HG03064 (cell line): ENCODE results near the gene SP140L.
A peak's percentile ranks its signal among the peaks of the same experiment; 100 is the strongest.
"Not testable (repeated sequence)": the region's sequence is repeated elsewhere in the genome, so short reads cannot be mapped to it uniquely, and the experiment has no call there.

Experiments used
- ATAC-seq: cut with Tn5 transposase; IDR thresholded peaks from one replicate; pipeline ENCODE4 v1.9.1; 2021; ENCODE audit warnings: low read depth; ENCODE audit not compliant: unreplicated experiment

SP140L gene

DNA sequence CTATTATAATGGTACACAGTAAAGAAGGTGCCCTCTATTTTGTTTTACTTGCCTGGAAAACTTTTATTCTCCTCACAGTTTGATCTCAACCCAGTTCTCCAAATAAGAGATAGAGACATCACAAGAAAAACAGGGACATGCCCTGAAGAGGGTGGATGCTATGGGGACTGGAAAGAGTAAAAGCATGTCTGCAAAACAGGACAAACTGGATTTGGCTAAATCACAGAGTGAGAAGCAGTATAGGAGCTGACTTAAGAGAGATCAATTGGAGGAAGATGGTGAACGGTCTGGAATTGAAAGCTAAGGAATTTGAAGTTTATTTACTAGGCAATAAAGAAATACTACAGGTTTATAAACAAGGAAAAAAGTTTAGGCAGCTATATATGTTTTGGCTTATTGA is 33.0 kb downstream of the SP140L start:
- ATAC-seq = no peak

DNA sequence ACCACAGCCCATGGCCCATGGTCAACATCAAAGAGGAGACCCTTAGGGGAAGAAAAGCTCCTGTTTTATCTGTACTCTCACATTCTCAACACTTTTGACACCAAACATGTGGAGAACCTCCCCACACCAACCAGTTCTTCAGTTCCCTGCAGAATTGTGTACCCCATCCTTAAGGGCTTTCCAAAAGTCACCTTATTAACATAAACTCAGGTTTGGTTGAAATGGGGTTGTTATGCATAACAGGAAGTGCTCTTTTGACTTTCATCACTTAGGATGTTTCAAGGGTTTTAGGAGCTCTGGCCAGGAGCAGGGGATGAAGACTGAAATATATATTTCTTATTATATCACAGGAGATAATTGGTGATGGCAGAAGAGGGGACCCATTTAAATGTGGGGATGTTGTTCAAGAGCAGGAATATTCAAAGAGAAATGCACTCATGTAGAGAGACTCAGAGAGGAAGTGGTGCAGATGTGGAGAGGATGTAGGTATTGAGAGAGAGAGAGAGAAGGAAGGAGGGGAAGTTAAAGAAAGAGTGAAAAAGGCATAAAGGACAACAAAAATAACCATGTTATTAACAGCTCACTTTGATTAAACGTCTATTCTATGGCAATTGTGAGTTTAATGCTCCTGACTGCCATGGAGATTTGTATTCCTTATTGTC is 35.2 kb downstream of the SP140L start:
- no peak for ATAC-seq

DNA sequence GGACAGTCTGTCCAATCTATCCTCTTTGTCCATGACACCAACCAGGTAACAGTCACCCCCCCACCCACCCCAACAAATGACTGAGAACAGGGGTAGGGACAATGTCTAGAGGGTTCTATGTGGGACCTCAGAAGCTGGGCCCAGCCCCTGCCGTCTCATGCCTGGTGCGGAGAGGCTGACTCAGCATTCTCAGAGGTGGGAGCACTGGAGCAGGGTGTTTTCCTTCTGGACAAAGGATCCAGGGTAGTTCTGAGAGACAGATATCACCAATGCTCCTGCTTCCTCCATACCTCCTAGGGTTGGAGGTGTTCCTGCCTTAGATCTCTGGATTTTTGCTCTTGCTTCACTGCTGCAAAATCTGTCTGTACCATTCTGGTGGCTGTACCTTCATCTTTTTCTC is 55.1 kb downstream of the SP140L start:
- no peak for ATAC-seq

DNA sequence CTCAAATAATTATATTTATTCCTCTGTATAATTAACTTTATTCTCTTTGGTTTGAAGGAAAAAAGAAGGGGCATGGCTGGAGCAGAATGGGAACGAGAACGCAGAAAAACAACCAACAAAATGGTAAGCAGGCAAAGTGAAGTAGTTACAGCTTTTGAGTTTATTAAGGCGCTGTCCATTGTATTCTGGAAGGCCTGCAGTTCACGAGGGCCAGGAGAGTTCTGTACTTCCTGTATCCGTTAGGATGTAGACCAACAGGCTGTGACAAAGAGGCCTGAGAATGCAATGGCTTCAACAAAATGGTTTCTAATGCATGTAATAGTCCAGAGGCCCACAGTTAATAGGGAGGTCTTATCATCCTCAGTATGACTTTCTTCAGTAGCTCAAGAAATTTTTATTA is 56.5 kb downstream of the SP140L start:
- ATAC-seq = no peak

DNA sequence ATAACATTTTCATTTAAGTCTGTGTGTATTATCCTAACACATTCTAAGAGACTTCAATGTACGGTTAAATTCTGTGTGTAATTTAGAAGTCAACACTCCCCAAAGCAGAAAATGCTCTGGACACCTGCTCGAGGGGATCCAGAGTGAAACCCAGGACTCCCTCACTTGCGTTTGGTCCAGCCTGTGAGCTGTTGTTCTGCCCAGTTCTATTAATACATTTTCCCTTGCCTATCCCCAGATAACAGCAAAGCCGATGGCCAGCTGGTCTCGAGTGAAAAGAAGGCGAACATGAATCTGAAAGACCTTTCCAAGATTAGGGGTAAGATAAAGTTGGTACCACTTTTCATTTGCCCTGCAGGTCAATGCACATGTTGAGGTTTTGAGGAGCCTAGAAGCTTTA is 58.0 kb downstream of the SP140L start:
- ATAC-seq = no peak

DNA sequence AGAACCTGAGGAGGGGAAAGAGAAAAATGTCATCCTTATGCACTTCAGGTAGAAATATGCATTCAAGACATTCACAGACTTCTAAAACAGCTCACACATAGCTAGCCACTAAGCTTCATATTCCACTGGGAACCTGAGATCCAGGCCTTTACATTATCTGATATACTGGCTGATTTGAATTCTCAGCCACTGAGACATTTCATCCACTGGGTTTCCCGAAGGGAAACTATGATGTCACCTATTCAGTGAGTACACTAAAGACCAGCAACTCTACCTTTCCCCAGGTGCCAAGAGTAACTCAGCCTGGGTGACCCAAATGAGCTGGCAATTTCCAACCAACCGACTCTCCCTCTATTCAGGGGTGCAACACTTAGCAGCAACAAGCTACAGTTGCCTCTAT is 67.3 kb downstream of the SP140L start:
- ATAC-seq = no peak

DNA sequence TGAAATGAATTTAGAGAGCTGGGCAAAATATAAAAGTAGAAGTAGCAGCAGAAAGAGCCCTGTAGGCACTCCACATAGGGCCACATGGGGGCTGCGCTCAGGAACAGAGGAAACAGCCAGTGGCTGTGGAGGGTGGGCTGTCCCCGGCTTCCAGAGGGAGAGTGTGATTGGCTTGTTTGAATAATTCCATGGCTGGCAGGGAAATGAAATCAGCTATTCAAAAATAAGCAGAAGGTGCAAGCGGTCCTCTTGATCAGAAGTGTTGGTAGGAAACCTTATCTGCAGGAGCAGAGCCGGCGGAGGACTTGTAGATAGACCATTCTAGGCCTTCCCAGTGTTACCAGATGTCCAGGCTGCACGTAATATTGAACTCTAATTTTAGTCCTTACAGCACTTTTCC is 71.7 kb downstream of the SP140L start:
- not testable (repeated sequence) for ATAC-seq

DNA sequence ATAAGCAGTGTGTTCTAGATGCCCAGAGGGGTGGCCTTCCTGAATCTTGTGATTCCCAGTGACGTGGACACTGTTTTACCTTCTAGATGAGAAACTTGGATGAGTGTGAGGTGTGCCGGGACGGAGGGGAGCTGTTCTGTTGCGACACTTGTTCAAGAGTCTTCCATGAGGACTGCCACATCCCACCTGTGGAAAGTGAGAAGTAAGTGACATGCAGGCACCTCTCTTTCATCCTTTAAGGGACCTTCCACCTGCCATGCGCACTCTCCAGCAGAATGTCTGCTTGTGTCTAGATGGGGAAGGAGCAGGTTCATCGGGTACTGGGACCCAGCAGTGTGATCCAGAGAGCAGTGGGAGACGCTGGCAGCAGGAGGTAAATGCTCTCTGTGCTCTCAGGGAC is 73.0 kb downstream of the SP140L start:
- ATAC-seq = no peak

DNA sequence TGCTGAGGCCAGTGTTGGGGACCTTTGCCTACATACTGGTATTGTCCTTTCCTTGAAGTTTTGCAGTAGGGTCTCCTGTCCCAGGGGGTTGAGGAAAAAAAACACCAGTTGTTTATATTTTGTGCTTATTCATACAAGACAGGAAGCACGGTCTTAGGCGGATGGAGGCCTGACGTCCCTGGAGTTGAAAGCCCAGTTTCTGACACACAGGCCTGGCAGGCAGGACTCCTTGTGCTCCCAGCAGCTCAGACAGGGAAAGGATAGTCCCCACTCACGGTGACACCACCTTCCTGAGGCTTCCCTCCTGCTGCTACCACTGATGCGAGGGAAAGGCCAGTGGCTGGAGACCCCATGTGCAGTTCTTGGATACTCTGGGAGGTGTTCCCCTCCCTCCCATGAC is 73.5 kb downstream of the SP140L start:
- ATAC-seq = no peak

DNA sequence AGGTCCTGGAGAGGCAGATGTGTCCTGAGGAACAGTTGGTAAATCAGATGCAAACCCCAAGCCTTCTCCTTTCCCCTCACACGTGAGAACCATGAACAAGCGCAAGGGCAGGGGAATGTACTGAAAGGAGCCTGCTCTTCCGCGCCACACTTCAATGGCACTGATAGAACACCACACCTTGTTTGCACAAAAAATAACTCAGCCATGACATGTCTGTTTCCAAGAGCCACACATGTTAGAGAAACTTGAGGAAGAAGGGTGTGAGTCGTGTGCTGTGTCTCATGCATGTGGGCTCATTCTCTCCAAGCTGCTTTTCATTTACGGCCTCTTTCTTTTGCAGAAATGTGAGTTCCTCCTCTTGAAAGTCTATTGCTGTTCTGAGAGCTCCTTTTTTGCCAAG is 74.0 kb downstream of the SP140L start:
- ATAC-seq = not testable (repeated sequence)

DNA sequence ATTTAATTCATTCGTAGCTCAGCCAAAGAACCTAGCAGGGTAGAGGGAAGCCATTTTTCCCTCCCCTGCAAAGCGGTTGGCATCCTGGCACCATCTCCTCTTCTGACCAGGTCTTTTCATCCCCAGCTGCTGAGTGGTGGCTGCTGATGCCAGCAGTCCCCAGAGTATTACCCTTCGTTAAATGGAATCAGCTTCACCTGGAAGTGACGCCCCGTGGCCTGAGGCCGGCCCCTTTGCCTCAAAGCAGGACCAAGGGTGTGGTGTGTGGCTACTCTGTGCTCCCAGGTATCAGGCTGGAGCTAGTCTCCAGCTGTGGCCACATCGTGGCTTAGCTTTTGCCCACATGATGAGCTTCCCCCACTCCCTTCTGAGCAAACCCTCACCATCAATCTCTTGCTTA is 76.8 kb downstream of the SP140L start:
- ATAC-seq = no peak

DNA sequence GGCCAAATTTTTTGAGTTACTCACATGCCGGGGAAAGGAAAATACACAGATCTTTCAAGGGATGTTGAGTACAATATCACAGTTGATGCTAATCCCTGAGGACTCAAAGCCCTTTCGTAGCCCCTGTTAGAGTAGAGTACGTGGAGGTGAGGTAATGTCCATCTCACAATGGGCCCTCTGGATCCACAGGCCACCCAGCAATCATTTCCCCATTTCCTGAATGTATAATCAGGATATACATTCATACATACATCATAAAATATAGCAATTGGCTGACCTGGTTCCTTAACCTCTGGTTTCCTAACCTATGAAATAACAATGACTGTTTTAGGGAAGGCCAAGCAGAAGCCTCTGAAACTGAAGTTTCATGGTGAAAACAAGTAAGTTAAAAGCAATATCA is 78.8 kb downstream of the SP140L start:
- no peak for ATAC-seq

DNA sequence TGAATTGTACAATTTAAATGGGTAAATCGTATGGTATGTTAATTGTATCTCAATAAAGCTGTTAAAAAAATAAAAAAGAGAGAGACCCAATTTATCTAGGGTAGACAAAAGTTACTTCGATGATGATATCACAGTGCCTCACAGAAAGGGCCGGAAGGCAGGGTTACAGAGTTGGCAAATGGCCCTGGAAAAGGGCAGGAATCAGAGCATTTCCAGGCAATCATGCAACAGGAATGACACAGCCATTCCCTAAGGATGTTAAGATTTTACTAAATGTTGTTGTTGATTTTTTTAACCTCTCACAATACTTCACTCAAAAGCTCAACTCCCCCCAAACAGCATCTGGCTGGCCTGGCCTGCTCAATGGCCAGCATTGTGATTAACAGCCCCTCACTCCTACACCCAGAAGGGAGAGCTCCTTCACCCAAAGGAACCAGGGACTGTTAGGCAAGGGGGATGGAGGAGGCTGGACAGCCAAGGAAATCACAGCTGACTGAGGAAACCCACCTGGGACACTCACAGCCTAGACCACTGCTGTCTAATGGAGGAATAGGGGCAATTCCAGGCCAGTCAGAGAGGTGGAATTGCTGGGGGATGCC is 81.3 kb downstream of the SP140L start:
- ATAC-seq = no peak

DNA sequence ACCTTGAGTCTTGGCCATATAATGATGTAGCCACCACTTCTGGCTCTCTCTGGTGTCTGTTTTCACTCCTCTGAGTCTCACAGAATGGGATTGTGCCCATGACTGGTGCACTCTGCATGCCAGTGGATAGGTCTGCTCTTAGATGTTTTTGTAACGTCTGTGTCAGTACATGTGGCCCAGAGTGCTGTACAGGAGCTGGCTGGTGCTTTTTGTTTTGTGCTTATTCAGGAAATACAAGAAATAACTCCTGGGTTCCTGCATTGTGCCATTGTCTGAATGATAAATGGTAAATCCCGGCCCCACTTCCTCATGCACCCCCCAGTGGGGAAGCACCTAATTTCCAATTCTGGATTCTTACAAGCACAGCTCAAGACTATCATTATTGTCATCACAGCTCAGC is 82.3 kb downstream of the SP140L start:
- not testable (repeated sequence) for ATAC-seq

DNA sequence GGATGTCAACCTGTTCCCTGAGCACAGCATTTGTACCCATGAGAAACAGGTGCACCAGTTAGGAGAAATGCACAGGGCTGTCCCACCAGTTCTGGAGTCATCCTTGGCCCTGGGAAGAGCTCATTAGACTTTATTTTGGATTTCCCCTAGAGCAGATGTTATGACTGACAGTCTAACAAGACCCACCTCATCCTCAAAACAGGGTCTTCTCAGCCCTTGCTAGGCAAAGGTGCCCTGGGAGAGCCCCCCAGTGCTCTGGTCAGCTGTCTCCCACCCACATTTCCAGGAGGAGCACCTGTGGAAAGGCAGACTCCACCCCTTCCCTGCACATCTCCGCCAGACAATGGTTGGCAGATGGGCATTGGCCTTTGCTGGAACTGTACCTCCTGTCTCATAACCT is 83.3 kb downstream of the SP140L start:
- no peak for ATAC-seq

DNA sequence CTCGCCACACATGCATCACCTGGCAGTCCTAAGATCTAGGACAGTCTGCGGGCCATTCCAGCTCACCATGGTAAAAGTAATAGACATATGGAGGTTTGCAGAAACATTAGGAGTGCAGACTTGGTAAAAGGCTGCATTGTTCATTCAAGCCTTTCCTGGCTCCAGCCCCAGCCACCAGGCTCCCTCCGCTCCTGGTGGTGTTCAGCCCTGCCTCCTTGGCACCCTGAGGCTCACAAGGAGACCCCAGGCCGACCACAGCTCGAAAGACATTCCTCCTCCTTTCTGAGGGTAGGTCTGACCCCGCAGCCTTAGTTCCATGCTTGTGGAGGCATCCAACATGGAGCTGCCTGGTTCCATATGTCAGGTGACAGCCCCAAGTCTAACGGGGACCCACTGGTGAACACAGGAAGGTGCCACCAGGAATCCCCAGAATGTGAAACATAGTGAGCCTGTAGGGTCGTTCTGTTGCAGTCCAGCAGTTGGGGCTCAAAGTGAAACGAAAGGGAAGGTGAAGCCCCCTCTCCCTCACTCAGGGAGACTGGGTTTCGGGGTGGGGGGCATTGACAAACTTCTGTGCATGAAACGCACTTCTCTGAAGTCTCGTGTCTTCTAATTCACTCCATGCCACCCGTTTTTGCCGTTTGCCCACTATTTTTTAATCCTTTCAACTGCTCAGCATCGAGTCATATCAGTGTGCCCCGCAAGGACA is 84.0 kb downstream of the SP140L start:
- ATAC-seq = no peak

DNA sequence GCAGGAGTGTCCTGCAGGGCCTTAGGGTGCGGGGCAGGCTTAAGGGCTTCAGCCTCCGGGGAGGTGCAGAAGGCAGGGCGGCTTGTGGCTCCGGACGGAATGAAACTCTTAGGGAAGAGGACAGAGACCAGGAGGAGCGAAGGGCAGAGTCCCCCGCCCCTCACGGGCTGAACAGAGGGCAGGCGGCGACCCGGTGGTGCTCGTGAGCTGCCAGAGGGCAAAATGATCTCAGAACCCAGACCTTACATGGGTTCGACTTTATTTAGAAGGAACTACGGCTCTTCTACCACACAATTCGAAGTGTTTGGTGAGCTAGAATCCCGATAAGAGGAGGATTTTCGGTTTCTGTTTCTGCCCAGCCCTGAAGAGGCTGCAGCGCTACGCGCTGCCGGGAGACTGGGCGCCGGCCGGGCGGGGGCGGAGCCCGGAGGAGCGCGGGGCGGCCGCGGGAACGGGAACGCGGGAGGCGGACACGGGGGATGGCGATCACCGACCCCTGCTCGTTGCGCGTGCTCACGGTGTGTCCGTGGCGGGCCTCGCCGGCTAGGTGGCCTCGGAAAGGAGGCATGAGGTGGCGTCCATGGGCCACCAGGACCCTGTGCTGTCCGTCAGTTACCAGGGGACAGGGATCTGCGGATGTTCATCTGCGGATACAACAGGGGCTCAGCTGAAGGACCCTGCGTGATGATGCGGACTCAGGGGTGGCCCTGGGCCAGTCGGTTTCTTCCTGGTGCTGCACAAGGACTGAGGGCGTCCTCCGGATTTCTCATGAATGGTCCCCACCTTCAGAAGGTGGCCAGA is 84.8 kb downstream of the SP140L start:
- ATAC-seq = peak; percentile 53

DNA sequence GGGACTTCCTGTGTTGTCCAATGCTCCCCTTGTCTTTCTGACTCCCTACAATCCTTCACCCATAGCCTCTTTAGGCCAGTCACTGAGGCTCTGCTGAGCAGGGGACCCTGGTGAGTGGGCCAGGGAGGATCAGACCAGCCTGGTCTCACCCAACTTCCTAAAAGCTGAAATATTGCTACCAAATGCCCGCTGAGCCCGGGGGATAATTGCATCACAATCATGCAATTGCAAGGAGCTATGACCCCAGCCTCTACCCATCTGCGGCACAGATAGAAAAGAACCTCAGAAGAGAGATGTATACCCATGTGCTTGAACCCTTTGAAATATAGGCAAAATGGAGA is 85.3 kb downstream of the SP140L start:
- ATAC-seq = no peak

DNA sequence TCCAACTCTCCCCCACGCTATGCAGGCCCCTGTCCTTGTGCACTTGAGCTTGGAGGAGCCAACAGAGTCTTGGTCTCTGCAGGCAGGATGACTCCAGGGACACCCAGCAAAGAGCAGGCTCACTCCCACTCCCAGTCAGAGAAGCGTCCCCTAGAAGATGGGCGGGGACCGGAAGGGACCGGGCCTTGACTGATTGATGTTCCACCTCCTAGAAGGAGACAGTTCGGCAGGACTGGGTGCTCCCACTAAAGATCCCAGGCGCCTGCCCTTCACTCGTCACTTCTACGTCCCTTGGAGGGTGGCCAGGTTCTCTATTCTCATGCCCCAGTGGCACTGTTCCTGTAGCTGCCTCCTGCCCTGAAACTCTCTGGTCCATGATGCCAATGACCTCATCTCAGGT is 85.9 kb downstream of the SP140L start:
- ATAC-seq = no peak

DNA sequence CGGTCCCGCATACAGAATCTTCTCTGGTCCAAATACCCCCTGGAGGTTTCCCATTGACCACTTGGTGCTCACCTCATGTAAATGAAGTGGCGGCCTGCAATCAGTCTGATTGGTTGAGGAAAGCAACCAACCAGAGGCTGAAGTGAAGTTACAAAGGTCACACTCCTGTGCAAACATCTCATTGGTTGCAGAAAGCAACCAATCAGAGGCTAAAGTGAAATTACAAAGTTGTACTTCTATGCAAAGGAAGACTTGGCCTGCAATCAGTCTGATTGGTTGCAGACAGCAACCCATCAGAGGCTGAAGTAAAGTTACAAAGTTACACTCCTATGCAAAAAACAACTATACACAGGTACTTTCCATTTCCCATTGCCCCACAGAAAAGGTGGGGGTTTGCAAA is 86.5 kb downstream of the SP140L start:
- ATAC-seq = no peak

DNA sequence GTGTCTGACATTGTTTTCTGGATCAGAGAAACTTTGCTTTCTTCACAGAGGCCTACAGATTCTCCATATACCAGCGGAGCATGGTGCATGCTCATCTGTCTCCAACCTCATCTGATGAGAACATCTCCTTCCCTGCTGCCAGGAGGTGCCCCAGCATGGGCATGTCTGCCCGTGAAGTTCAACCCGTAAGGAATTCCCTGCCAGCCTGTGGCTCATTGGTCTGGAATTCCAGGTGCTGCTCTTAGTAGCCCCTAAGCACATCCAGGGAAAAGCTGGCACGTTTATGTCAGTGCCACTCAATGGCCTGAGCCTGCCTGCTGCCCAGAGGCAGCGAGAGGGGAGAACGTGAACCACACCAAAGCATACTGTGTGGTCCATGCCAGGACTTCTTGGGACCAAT is 87.3 kb downstream of the SP140L start:
- no peak for ATAC-seq
